H1 (cell line): ENCODE data around the gene CFAP97D1. TPM values are rescaled to one million over a fixed set of nuclear protein-coding genes. Genes with fewer than 3 reads are reported as not detected.

Experiments
- CTCF ChIA-PET: fragments of 300-600 bp; sonication (Branson Sonifier 250); formaldehyde crosslinking; loops from one replicate; lab custom pipeline; 2021; ENCODE audit not compliant: partially characterized antibody; lab: Charles Lee
- POLR2A ChIA-PET: fragments of 300-600 bp; sonication (Branson Sonifier 250); formaldehyde crosslinking; loops from one replicate; lab custom pipeline; 2021; ENCODE audit warnings: inconsistent platforms; ENCODE audit not compliant: partially characterized antibody; lab: Charles Lee
- DNase-seq, 2 experiments: peaks; one replicate each; pipeline versions ENCODE4 v3.0.0 to v3.0.0-alpha.2; 2010 to 2022; ENCODE audit warnings: low spot score in 2 of 2, low read depth in 1 of 2, mixed read lengths in 1 of 2
- FAIRE-seq: peaks from 2 replicates; lab custom pipeline; 2011; peaks lifted over from hg19 to GRCh38; lab: Jason Lieb, UNC
- H2AFZ ChIP-seq: 2 replicates; pipeline ENCODE4 v1.8.1; 2012; ENCODE audit warnings: low read length, inconsistent platforms
- H2AK5ac ChIP-seq: 2 replicates; pipeline ENCODE4 v1.6.1; 2013; ENCODE audit warnings: low read depth, low read length
- H2BK120ac ChIP-seq: replicated peaks from 2 replicates; pipeline ENCODE3; 2013; ENCODE audit warnings: low read depth, low read length, inconsistent platforms
- H2BK12ac ChIP-seq: 2 replicates; pipeline ENCODE4 v1.6.1; 2013; ENCODE audit warnings: low read depth, low read length
- H2BK15ac ChIP-seq: 2 replicates; pipeline ENCODE4 v1.6.1; 2013; ENCODE audit warnings: low read length
- H2BK20ac ChIP-seq: 2 replicates; pipeline ENCODE4 v1.6.1; 2013; ENCODE audit warnings: low read length
- H2BK5ac ChIP-seq: 2 replicates; pipeline ENCODE4 v1.6.1; 2013; ENCODE audit warnings: low read depth, low read length
- H3K14ac ChIP-seq: 2 replicates; pipeline ENCODE4 v1.6.1; 2013; ENCODE audit warnings: inconsistent platforms; ENCODE audit not compliant: insufficient read length
- H3K18ac ChIP-seq: 2 replicates; pipeline ENCODE4 v1.6.1; 2013; ENCODE audit warnings: low read length; ENCODE audit errors: extremely low read depth
- H3K23ac ChIP-seq: 2 replicates; pipeline ENCODE4 v1.6.1; 2013; ENCODE audit warnings: inconsistent platforms; ENCODE audit not compliant: insufficient read length
- H3K23me2 ChIP-seq: 2 replicates; pipeline ENCODE4 v1.6.1; 2013; ENCODE audit warnings: low read depth, low read length
- H3K27ac ChIP-seq: 2 replicates; pipeline ENCODE4 v1.6.1; 2011; ENCODE audit warnings: low read depth, low read length, inconsistent platforms
- H3K27me3 ChIP-seq, 4 experiments: replicated peaks in 1 of 4; 1 replicate in 1 of 4; 2 replicates in 3 of 4; pipeline versions ENCODE4 v1.6.1 to v1.8.1; 2011 to 2013; ENCODE audit warnings: low read length in 3 of 4, mild to moderate bottlenecking in 3 of 4, inconsistent platforms in 2 of 4, mixed read lengths in 2 of 4, moderate library complexity in 1 of 4; ENCODE audit not compliant: control insufficient read depth in 3 of 4, insufficient read depth in 3 of 4; ENCODE audit errors: extremely low read depth in 1 of 4
- H3K36me3 ChIP-seq, 4 experiments: 2 replicates each; pipeline versions ENCODE4 v1.6.1 to v1.8.1; 2011 to 2013; ENCODE audit warnings: mild to moderate bottlenecking in 4 of 4, low read length in 3 of 4, moderate library complexity in 2 of 4, control low read depth in 1 of 4, inconsistent platforms in 1 of 4; ENCODE audit not compliant: insufficient read depth in 4 of 4, control insufficient read depth in 2 of 4
- H3K4ac ChIP-seq: replicated peaks from 2 replicates; pipeline ENCODE3; 2013; ENCODE audit warnings: low read length, low read depth, mixed read lengths, inconsistent platforms; ENCODE audit not compliant: insufficient read length
- H3K4me1 ChIP-seq, 4 experiments: replicated peaks in 1 of 4; 1 replicate in 1 of 4; 2 replicates in 3 of 4; pipeline versions ENCODE4 v1.6.1 to v1.8.1; 2011 to 2013; ENCODE audit warnings: low read length in 3 of 4, inconsistent platforms in 2 of 4, mixed read lengths in 1 of 4; ENCODE audit not compliant: insufficient read depth in 4 of 4, control insufficient read depth in 3 of 4
- H3K4me2 ChIP-seq, 2 experiments: 2 replicates each; pipeline versions ENCODE4 v1.6.1 to v1.8.1; 2011 to 2013; ENCODE audit warnings: low read depth in 2 of 2, low read length in 2 of 2, control low read depth in 1 of 2, inconsistent platforms in 1 of 2, mild to moderate bottlenecking in 1 of 2; ENCODE audit not compliant: insufficient read depth in 1 of 2
- H3K4me3 ChIP-seq, 4 experiments: fragments of 200-600, 300-600 bp in 1 of 4; sonication (generic), shearing (Covaris generic), sonication (Bioruptor Twin) in 1 of 4; 2 replicates each; pipeline versions ENCODE4 v1.5.1 to v1.8.1; 2011 to 2016; ENCODE audit warnings: low read length in 4 of 4, low read depth in 3 of 4, control low read depth in 2 of 4, inconsistent platforms in 2 of 4, mild to moderate bottlenecking in 2 of 4, mixed read lengths in 1 of 4, moderate library complexity in 1 of 4; ENCODE audit not compliant: insufficient read depth in 2 of 4; ENCODE audit errors: extremely low read depth in 1 of 4
- H3K56ac ChIP-seq: replicated peaks from 2 replicates; pipeline ENCODE3; 2013; ENCODE audit warnings: low read depth, mild to moderate bottlenecking, mixed read lengths, low read length, inconsistent platforms; ENCODE audit not compliant: insufficient read length
- H3K79me1 ChIP-seq: 2 replicates; pipeline ENCODE4 v1.6.1; 2013; ENCODE audit warnings: low read depth, low read length, control low read depth
- H3K79me2 ChIP-seq, 2 experiments: 2 replicates each; pipeline versions ENCODE4 v1.6.1 to v1.8.1; 2012 to 2013; ENCODE audit warnings: low read length in 2 of 2, mild to moderate bottlenecking in 2 of 2, inconsistent platforms in 1 of 2; ENCODE audit not compliant: insufficient read depth in 2 of 2, control insufficient read depth in 1 of 2
- H3K9ac ChIP-seq, 4 experiments: replicated peaks in 1 of 4; 1 replicate in 1 of 4; 2 replicates in 3 of 4; pipeline versions ENCODE4 v1.6.1 to v1.8.1; 2011 to 2013; ENCODE audit warnings: low read depth in 3 of 4, low read length in 3 of 4, control low read depth in 2 of 4, mild to moderate bottlenecking in 2 of 4, moderate library complexity in 2 of 4, inconsistent platforms in 1 of 4; ENCODE audit errors: extremely low read depth in 1 of 4
- H3K9me3 ChIP-seq, 2 experiments: 2 replicates each; pipeline versions ENCODE4 v1.6.1 to v1.8.1; 2012 to 2013; ENCODE audit warnings: mild to moderate bottlenecking in 2 of 2, moderate library complexity in 2 of 2, control low read depth in 1 of 2, inconsistent platforms in 1 of 2, low read depth in 1 of 2, low read length in 1 of 2, mixed read lengths in 1 of 2; ENCODE audit not compliant: insufficient read depth in 2 of 2
- H4K20me1 ChIP-seq, 2 experiments: replicated peaks in 1 of 2; 2 replicates each; pipeline versions ENCODE3 to v1.8.1; 2011 to 2013; ENCODE audit warnings: inconsistent platforms in 2 of 2, low read length in 2 of 2, mild to moderate bottlenecking in 1 of 2; ENCODE audit not compliant: insufficient read depth in 2 of 2, control insufficient read depth in 1 of 2
- H4K5ac ChIP-seq: 2 replicates; pipeline ENCODE4 v1.6.1; 2013; ENCODE audit warnings: low read length, low read depth, mixed read lengths, inconsistent platforms; ENCODE audit not compliant: insufficient read length
- H4K8ac ChIP-seq: 2 replicates; pipeline ENCODE4 v1.8.0; 2013; ENCODE audit warnings: mild to moderate bottlenecking, moderate library complexity, low read length, inconsistent platforms; ENCODE audit not compliant: insufficient read depth; ENCODE audit errors: extremely low read depth
- H4K91ac ChIP-seq: replicated peaks from 2 replicates; pipeline ENCODE3; 2013; ENCODE audit warnings: low read length, mixed read lengths, inconsistent platforms; ENCODE audit not compliant: insufficient read length
- BCL11A ChIP-seq, 2 experiments: IDR thresholded peaks; one replicate each; pipeline ENCODE4 v1.6.1; 2011; ENCODE audit warnings: low read depth in 2 of 2, low read length in 2 of 2, mild to moderate bottlenecking in 2 of 2
- E2F6 ChIP-seq: IDR thresholded peaks from 2 replicates; pipeline ENCODE4 v1.6.1; 2012; ENCODE audit warnings: inconsistent platforms
- HDAC6 ChIP-seq: IDR thresholded peaks from one replicate; pipeline ENCODE4 v1.7.1; 2012; ENCODE audit warnings: low read depth, mild to moderate bottlenecking, inconsistent platforms, low read length, moderate library complexity
- JUND ChIP-seq: IDR thresholded peaks from 2 replicates; pipeline ENCODE4 v1.6.1; 2011; ENCODE audit warnings: mild to moderate bottlenecking, improper control_type of control experiment, low read length
- KDM1A ChIP-seq: fragments of 200-600, 300-600 bp; sonication (generic); IDR thresholded peaks from 2 replicates; pipeline ENCODE4 v1.7.1; 2016; ENCODE audit warnings: mild to moderate bottlenecking, low read length, borderline replicate concordance
- KDM5A ChIP-seq: fragments of 200-600 bp; IDR thresholded peaks from 2 replicates; pipeline ENCODE4 v1.7.1; 2012; ENCODE audit warnings: mild to moderate bottlenecking, low read length, inconsistent platforms, mixed read lengths
- MAX ChIP-seq: IDR thresholded peaks from 2 replicates; pipeline ENCODE4 v1.6.1; 2012; ENCODE audit warnings: inconsistent platforms
- NANOG ChIP-seq: IDR thresholded peaks from 2 replicates; pipeline ENCODE4 v1.6.1; 2011; ENCODE audit warnings: low read length, low read depth, mild to moderate bottlenecking, inconsistent platforms; ENCODE audit not compliant: insufficient read depth, poor library complexity, severe bottlenecking
- RFX5 ChIP-seq: IDR thresholded peaks from 2 replicates; pipeline ENCODE4 v1.6.1; 2011; ENCODE audit warnings: low read depth, low read length, improper control_type of control experiment, borderline replicate concordance
- SAP30 ChIP-seq: fragments of 300-600 bp; sonication (generic); IDR thresholded peaks from 2 replicates; pipeline ENCODE4 v1.7.1; 2012; ENCODE audit warnings: low read length, moderate library complexity, mild to moderate bottlenecking, inconsistent platforms; ENCODE audit not compliant: insufficient read depth, insufficient replicate concordance
- SP2 ChIP-seq: IDR thresholded peaks from 2 replicates; pipeline ENCODE4 v1.6.1; 2012; ENCODE audit warnings: mild to moderate bottlenecking, low read length, inconsistent platforms
- SP4 ChIP-seq: IDR thresholded peaks from 2 replicates; pipeline ENCODE4 v1.6.1; 2012; ENCODE audit warnings: low read length, inconsistent platforms
- TAF7 ChIP-seq: optimal IDR thresholded peaks from 2 replicates; pipeline ENCODE3; 2011; ENCODE audit warnings: low read depth, mild to moderate bottlenecking, inconsistent platforms, low read length, moderate library complexity, borderline replicate concordance
- TEAD4 ChIP-seq: IDR thresholded peaks from 2 replicates; pipeline ENCODE4 v1.6.1; 2012; ENCODE audit warnings: low read depth, low read length, inconsistent platforms, mixed read lengths
- WGBS, 2 experiments: shearing (Covaris generic) in 1 of 2; methylation state at CpG; one replicate each; pipeline versions ENCODE4 v1.1.6 to v1.1.7; 2013 to 2015; ENCODE audit warnings: low lambda C conversion rate in 2 of 2, mixed read lengths in 2 of 2, inconsistent platforms in 1 of 2, low coverage in 1 of 2, missing lambda C conversion rate in 1 of 2; ENCODE audit not compliant: insufficient replicate concordance in 2 of 2, insufficient coverage in 1 of 2, insufficient read length in 1 of 2; ENCODE audit errors: extremely low coverage in 1 of 2, missing lambda C conversion rate in 1 of 2; 5-methylcytosine and 5-hydroxymethylcytosine counted together
- polyA plus RNA-seq, 7 experiments: library from polyadenylated mRNA; depleted of rRNA in 3 of 7; stranded (reverse) in 5 of 7; unstranded in 2 of 7; fragments of >200 nt in 5 of 7; fragments of 200-250 nt in 2 of 7; gene quantifications; 1 replicate in 5 of 7; 2 replicates in 1 of 7; 4 replicates in 1 of 7; pipeline versions ENCODE4 v1.2.1 to v1.2.3, GENCODE V29; 2011 to 2013; ENCODE audit warnings: missing spikeins in 2 of 7, mixed read lengths in 2 of 7
- total RNA-seq: library from RNA; stranded (reverse); fragmentation: NEBNext Ultra II Directional; extraction: Animal tissue kit (Norgen Biotek cat#: 25700); gene quantifications from 2 replicates; pipeline ENCODE4 v1.2.1, GENCODE V29; 2021

Gene CFAP97D1
- total and polyA plus RNA-seq, 2 of the 8 experiments (the other 6 are each of a cell fraction or from before 2014, with no cell fraction given): 0.02 to 0.07 TPM

DNA sequence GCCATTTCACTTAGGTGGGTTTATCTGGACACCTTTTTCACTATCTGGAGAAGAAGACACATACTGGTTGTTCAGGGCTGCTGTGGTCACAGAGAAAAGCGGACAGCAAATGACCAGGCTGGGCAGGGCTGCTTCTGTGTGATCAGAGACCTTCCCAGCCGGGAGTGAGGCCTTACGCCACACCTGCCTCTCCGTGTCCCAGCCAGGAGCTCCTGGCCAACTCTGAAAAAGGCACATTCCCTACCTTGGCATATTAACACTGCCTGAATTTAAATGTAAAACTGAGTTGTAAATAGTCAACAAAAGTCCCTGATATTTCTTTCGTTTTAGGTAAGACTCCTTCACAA lies 12.5 kb upstream of the CFAP97D1 start:
- Histone ChIP-seq H4K8ac (no peak overlapping the region), H3K27me3 (no peaks in the 10 kb centered on the region), H4K5ac (no peak overlapping the region), H3K23me2 (no peaks in the 10 kb centered on the region), H3K27ac (no peak overlapping the region), H3K36me3 (peaks cover 0 to 15% (median 5%) of the 10 kb centered on the region in 4 experiments; a peak in 5 of 8 replicates), H3K23ac (no peak overlapping the region), H3K18ac (no peak overlapping the region), H3K4me3 (no peak overlapping the region), H3K14ac (no peak overlapping the region), H2BK15ac (no peak overlapping the region), H3K4ac (no peak overlapping the region), H2BK120ac (no peak overlapping the region), H2BK5ac (no peak overlapping the region), H3K4me2 (no peak overlapping the region), H3K4me1 (no peaks in the 10 kb centered on the region), H3K79me2 (no peaks in the 10 kb centered on the region), H3K9me3 (no peaks in the 10 kb centered on the region), H2BK12ac (no peak overlapping the region), H3K9ac (no peak overlapping the region), H2AK5ac (no peak overlapping the region), H3K79me1 (no peaks in the 10 kb centered on the region; the same call in 1 of the 2 replicates), H3K56ac (no peak overlapping the region), H4K91ac (no peak overlapping the region), H2AFZ (no peak overlapping the region), H2BK20ac (no peak overlapping the region), H4K20me1 (no peaks in the 10 kb centered on the region)
- ChIA-PET CTCF (interaction anchor here (0.6 to 15.3 kb wide), 24 partner anchors 7 to 192 kb away, joined by 3 to 220 read pairs (median 6); partner anchors contain the start of genes CD300LG, CFAP97D1 and SOST), POLR2A (interaction anchor here (1.0 to 1.4 kb wide), 2 partner anchors 10 to 53 kb away, joined by 3 read pairs; no protein-coding TSS in a partner anchor)
- 78% methylated on average over 5 of the region's 5 CpGs; no CpG with 5 or more reads in 1 of the 2 experiments for WGBS, 2 experiments
- no peak for FAIRE-seq
- DNase-seq: no peak
- TF ChIP-seq KDM5A: no peak
- no peak for TF ChIP-seq SAP30
- TF ChIP-seq E2F6: no peak
- no peak for TF ChIP-seq KDM1A
- TF ChIP-seq MAX: no peak
- no peak for TF ChIP-seq SP4
- no peak for TF ChIP-seq HDAC6
- no peak for TF ChIP-seq SP2
- no peak for TF ChIP-seq JUND
- TF ChIP-seq BCL11A (IDR thresholded peaks at IDR 0.05; ENCODE audit: low read depth in 2 of 2, low read length in 2 of 2): no peak
- TF ChIP-seq TEAD4: no peak
- TF ChIP-seq NANOG: no peak
- no peak for TF ChIP-seq RFX5
- no peak for TF ChIP-seq TAF7
